ENCODE results near the gene MB21D2. TPM values are rescaled to one million over a fixed set of nuclear protein-coding genes. Genes with fewer than 3 reads are reported as not detected.

The MB21D2 gene
- total RNA-seq, 2 donors from 2014 or later: 3.7 to 5.9 TPM

DNA sequence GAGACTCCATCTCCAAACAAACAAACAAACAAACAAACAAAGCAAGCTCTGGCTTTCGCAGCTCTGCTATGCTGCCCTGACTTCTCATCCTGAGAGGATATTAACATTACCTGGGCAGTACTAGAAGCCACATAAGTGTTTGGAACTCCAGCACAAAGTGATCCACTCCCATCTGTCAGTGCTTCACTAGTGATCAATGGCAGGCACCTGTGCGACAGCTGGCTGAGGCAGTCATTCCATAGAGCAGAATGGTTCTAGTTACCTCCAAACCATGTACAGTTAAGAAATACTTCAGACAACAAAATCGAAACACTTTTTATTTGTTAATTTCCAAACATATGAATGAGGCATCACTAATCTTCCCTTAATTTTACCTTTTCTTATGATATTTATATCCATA, 2.8 kb upstream of the MB21D2 start:
- DNase-seq (ENCODE audit: low spot score): no peak

DNA sequence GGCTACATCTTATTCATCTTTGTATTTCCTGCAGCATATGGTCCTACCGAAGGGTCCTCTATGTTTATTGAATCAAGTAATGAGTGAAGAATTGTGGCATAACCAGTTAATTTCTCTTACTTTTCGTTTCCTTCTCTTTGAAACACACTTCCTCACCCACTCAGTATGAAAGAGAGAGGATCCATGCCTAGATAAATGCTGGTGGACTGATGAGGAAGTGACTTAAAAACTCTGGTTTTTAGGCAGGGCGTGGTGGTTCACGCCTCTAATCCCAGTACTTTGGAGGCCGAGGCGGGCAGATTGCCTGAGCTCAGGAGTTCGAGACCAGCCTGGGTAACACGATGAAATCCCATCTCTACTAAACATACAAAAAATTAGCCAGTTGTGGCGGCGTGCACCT, 2.2 kb upstream of the MB21D2 start:
- Histone ChIP-seq H3K9me3 (no peaks in the 10 kb centered on the region), H3K27ac (no peak overlapping the region), H3K36me3 (no peaks in the 10 kb centered on the region), H3K4me3 (no peak overlapping the region), H3K4me1 (peaks cover 0 to 23% of the 10 kb centered on the region in 2 donors), H3K27me3 (no peaks in the 10 kb centered on the region)
- TF ChIP-seq, protein P1, sequence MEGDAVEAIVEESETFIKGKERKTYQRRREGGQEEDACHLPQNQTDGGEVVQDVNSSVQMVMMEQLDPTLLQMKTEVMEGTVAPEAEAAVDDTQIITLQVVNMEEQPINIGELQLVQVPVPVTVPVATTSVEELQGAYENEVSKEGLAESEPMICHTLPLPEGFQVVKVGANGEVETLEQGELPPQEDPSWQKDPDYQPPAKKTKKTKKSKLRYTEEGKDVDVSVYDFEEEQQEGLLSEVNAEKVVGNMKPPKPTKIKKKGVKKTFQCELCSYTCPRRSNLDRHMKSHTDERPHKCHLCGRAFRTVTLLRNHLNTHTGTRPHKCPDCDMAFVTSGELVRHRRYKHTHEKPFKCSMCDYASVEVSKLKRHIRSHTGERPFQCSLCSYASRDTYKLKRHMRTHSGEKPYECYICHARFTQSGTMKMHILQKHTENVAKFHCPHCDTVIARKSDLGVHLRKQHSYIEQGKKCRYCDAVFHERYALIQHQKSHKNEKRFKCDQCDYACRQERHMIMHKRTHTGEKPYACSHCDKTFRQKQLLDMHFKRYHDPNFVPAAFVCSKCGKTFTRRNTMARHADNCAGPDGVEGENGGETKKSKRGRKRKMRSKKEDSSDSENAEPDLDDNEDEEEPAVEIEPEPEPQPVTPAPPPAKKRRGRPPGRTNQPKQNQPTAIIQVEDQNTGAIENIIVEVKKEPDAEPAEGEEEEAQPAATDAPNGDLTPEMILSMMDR (IDR thresholded peaks at IDR 0.05): no peak
- no peak for DNase-seq (ENCODE audit: low spot score)

More for the DNA sequence above, 2.8 kb upstream of the MB21D2 start:
- no peak overlapping the region for H3K27ac ChIP-seq
- H3K36me3 ChIP-seq: no peaks in the 10 kb centered on the region
- H3K4me3 ChIP-seq: no peak overlapping the region
- no peaks in the 10 kb centered on the region for H3K9me3 ChIP-seq
- peaks cover 0 to 20% of the 10 kb centered on the region in 2 donors for H3K4me1 ChIP-seq
- TF ChIP-seq, protein P1 (IDR thresholded peaks at IDR 0.05): no peak
- H3K27me3 ChIP-seq: no peaks in the 10 kb centered on the region

DNA sequence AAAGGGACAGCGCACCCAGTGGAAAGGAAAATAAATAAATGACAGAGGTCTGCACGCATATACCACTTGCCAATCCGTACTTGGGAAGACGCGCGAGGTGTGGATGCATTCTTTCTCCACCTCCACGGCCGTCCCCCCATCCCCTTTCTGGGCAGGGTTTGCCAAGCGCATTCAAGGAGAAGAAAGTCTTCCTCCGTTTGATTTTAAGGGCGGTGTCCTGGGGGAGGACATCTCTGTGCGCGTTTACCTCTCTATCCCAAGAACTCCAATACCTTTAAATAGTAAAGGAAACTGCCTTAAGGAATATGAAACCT, 576 bp upstream of the MB21D2 start:
- H3K36me3 ChIP-seq: no peaks in the 10 kb centered on the region
- no peak for DNase-seq (ENCODE audit: low spot score)
- H3K4me3 ChIP-seq: peak overlapping the region; percentile 70 to 82
- peaks cover 0 to 23% of the 10 kb centered on the region in 2 donors for H3K4me1 ChIP-seq
- TF ChIP-seq, protein P1 (IDR thresholded peaks at IDR 0.05): no peak
- no peaks in the 10 kb centered on the region for H3K9me3 ChIP-seq
- no peaks in the 10 kb centered on the region for H3K27me3 ChIP-seq
- peak overlapping the region; percentile 89 to 92 for H3K27ac ChIP-seq

- no peaks in the 10 kb centered on the region for H3K36me3 ChIP-seq
- peak overlapping the region; percentile 89 to 92 for H3K27ac ChIP-seq
- H3K4me1 ChIP-seq: peaks cover 0 to 20% of the 10 kb centered on the region in 2 donors
- H3K27me3 ChIP-seq: no peaks in the 10 kb centered on the region
- peak overlapping the region; percentile 70 to 82 for H3K4me3 ChIP-seq
- peak; percentile 87 for DNase-seq (ENCODE audit: low spot score)
- H3K9me3 ChIP-seq: no peaks in the 10 kb centered on the region
- TF ChIP-seq, protein P1 (IDR thresholded peaks at IDR 0.05): peak in 1 of 2 donors; percentile 50
These were observed 640 bp downstream of the MB21D2 start for GRCh38 chr3:192917028-192917403.

GRCh38 chr3:192916371-192917027, 1.2 kb downstream of the MB21D2 start:
- Histone ChIP-seq H3K36me3 (no peaks in the 10 kb centered on the region), H3K9me3 (no peaks in the 10 kb centered on the region), H3K27ac (peak overlapping the region; percentile 89 to 92), H3K4me1 (peaks cover 0 to 17% of the 10 kb centered on the region in 2 donors), H3K4me3 (peak overlapping the region; percentile 70 to 82), H3K27me3 (no peaks in the 10 kb centered on the region)
- TF ChIP-seq, protein P1 (IDR thresholded peaks at IDR 0.05): no peak
- no peak for DNase-seq (ENCODE audit: low spot score)

- H3K36me3 ChIP-seq: no peaks in the 10 kb centered on the region
- no peaks in the 10 kb centered on the region for H3K27me3 ChIP-seq
- H3K4me1 ChIP-seq: peaks cover 0 to 17% of the 10 kb centered on the region in 2 donors
- TF ChIP-seq, protein P1 (IDR thresholded peaks at IDR 0.05): no peak
- DNase-seq (ENCODE audit: low spot score): no peak
- peak overlapping the region in 1 of 2 donors; percentile 82 for H3K4me3 ChIP-seq
- H3K9me3 ChIP-seq: no peaks in the 10 kb centered on the region
- no peak overlapping the region for H3K27ac ChIP-seq
These were observed 1.9 kb downstream of the MB21D2 start for GRCh38 chr3:192915722-192916121.
